ENCODE measurements around the gene TNFSF10. TPM values are rescaled to one million over a fixed set of nuclear protein-coding genes. Genes with fewer than 3 reads are reported as not detected.
"Not testable (repeated sequence)": the region's sequence is repeated elsewhere in the genome, so short reads cannot be mapped to it uniquely, and the experiment has no call there.

The TNFSF10 gene
- total RNA-seq, 1 donor from 2014 or later = not detected

GRCh38 chr3:172501540-172501939 lies 21.7 kb downstream of the TNFSF10 start:
- H3K4me3 Mint-ChIP-seq = no peak overlapping the region
- no peaks in the 10 kb centered on the region for H3K4me1 Mint-ChIP-seq

GRCh38 chr3:172490198-172490669 lies 33.0 kb downstream of the TNFSF10 start:
- H3K4me1 Mint-ChIP-seq; H3K36me3 Mint-ChIP-seq (ENCODE audit: low read depth); H3K27me3 Mint-ChIP-seq (ENCODE audit: low read depth); H3K9me3 Mint-ChIP-seq; H3K4me3 Mint-ChIP-seq; H3K27ac Mint-ChIP-seq (ENCODE audit: unreplicated experiment): not testable (repeated sequence)
- peak; percentile 90 for TF ChIP-seq CTCF (conservative IDR thresholded peaks at IDR 0.05)
- DNase-seq (ENCODE audit: low read depth, low spot score) = peak; percentile 65

More at GRCh38 chr3:172501540-172501939, 21.7 kb downstream of the TNFSF10 start:
- Mint-ChIP-seq H3K36me3 (ENCODE audit: low read depth) (no peaks in the 10 kb centered on the region), H3K9me3 (peaks cover 3% of the 10 kb centered on the region), H3K27ac (ENCODE audit: unreplicated experiment) (no peak overlapping the region), H3K27me3 (ENCODE audit: low read depth) (peaks cover 2% of the 10 kb centered on the region)
- DNase-seq (ENCODE audit: low read depth, low spot score) = no peak
- TF ChIP-seq CTCF (conservative IDR thresholded peaks at IDR 0.05) = no peak

GRCh38 chr3:172478116-172478515 lies 45.1 kb downstream of the TNFSF10 start:
- no peak for TF ChIP-seq CTCF (conservative IDR thresholded peaks at IDR 0.05)
- no peak for DNase-seq (ENCODE audit: low read depth, low spot score)
- peaks cover 14% of the 10 kb centered on the region for H3K4me1 Mint-ChIP-seq
- H3K36me3 Mint-ChIP-seq (ENCODE audit: low read depth) = no peaks in the 10 kb centered on the region
- H3K9me3 Mint-ChIP-seq = no peaks in the 10 kb centered on the region
- no peak overlapping the region for H3K4me3 Mint-ChIP-seq
- H3K27me3 Mint-ChIP-seq (ENCODE audit: low read depth) = no peaks in the 10 kb centered on the region
- no peak overlapping the region for H3K27ac Mint-ChIP-seq (ENCODE audit: unreplicated experiment)

DNA sequence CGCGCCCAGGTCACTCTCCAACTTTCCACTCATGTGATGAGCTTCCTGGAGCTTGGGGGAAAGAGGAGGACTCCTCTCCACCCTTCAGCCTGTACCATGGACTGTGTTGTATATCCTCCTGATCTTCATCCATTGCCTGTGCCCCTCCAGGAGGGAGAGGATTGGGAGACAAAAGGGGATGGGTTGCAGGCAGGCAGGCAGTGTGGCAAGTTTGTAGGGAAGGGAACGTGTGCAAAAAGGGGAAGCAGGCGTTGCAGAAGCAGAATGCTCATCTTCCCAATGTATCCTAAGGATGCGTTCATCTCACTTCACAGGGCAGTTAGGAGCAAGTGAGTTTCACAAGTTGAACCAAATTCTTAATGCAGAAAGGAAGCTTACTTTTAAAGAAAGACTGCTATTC lies 46.9 kb downstream of the TNFSF10 start:
- no peak for DNase-seq (ENCODE audit: low read depth, low spot score)
- H3K27ac Mint-ChIP-seq (ENCODE audit: unreplicated experiment) = no peak overlapping the region
- H3K4me3 Mint-ChIP-seq = peak overlapping the region; percentile 84

GRCh38 chr3:172475703-172476102 lies 47.5 kb downstream of the TNFSF10 start:
- H3K4me1 Mint-ChIP-seq = peaks cover 14% of the 10 kb centered on the region
- no peaks in the 10 kb centered on the region for H3K27me3 Mint-ChIP-seq (ENCODE audit: low read depth)
- peaks cover 5% of the 10 kb centered on the region for H3K9me3 Mint-ChIP-seq
- H3K36me3 Mint-ChIP-seq (ENCODE audit: low read depth) = peaks cover 3% of the 10 kb centered on the region
- H3K4me3 Mint-ChIP-seq = peak overlapping the region; percentile 84
- no peak overlapping the region for H3K27ac Mint-ChIP-seq (ENCODE audit: unreplicated experiment)
- no peak for DNase-seq (ENCODE audit: low read depth, low spot score)
- TF ChIP-seq CTCF (conservative IDR thresholded peaks at IDR 0.05) = no peak

More for the DNA sequence above, 46.9 kb downstream of the TNFSF10 start:
- peaks cover 2% of the 10 kb centered on the region for H3K9me3 Mint-ChIP-seq
- H3K36me3 Mint-ChIP-seq (ENCODE audit: low read depth) = no peaks in the 10 kb centered on the region
- TF ChIP-seq CTCF (conservative IDR thresholded peaks at IDR 0.05) = no peak
- H3K4me1 Mint-ChIP-seq = peaks cover 14% of the 10 kb centered on the region
- no peaks in the 10 kb centered on the region for H3K27me3 Mint-ChIP-seq (ENCODE audit: low read depth)

Data from neural crest cell (in vitro differentiated cells).